ENCODE results near the gene ACOX3.

GRCh38 chr4:8316911-8317351 is 123.6 kb downstream of the ACOX3 start:
- no peak for TF ChIP-seq CTCF (conservative IDR thresholded peaks at IDR 0.05 in 1 of 2, IDR thresholded peaks at IDR 0.05 in 1 of 2; ENCODE audit: low read depth in 1 of 2, low read length in 2 of 2)
- TF ChIP-seq EZH2 (IDR thresholded peaks at IDR 0.05; ENCODE audit: low read length, missing control alignments) = no peak

Data from fibroblast of lung (primary cell).